ENCODE results near the gene CEP44.

Gene CEP44

GRCh38 chr4:174365018-174365587, 81.4 kb downstream of the CEP44 start:
- Histone ChIP-seq H4K20me1 (ENCODE audit: insufficient read depth, low read length) (no peaks in the 10 kb centered on the region), H3K9me3 (ENCODE audit: insufficient read depth, low read length, severe bottlenecking) (no peaks in the 10 kb centered on the region), H3K4me2 (ENCODE audit: insufficient read depth, low read length) (no peak overlapping the region), H2AFZ (ENCODE audit: low read depth, low read length) (no peak overlapping the region), H3K4me1 (ENCODE audit: insufficient read depth, low read length) (no peaks in the 10 kb centered on the region), H3K9ac (ENCODE audit: low read depth, low read length) (no peak overlapping the region), H3K79me2 (ENCODE audit: insufficient read depth, low read length) (no peaks in the 10 kb centered on the region), H3K36me3 (ENCODE audit: insufficient read depth, low read length) (no peaks in the 10 kb centered on the region), H3K27me3 (ENCODE audit: insufficient read depth, low read length, poor library complexity) (no peaks in the 10 kb centered on the region), H3K4me3 (ENCODE audit: low read depth in 1 of 2, low read length in 2 of 2) (no peak overlapping the region), H3K27ac (ENCODE audit: low read length) (no peak overlapping the region)
- ATAC-seq (ENCODE audit: insufficient read depth, low read depth) (no peak), DNase-seq (peak; percentile 13)
- TF ChIP-seq EZH2 (IDR thresholded peaks at IDR 0.05; ENCODE audit: borderline replicate concordance, low read depth, low read length, severe bottlenecking), result no peak
- TF ChIP-seq CTCF (IDR thresholded peaks at IDR 0.05; ENCODE audit: borderline replicate concordance, extremely low read depth, low read length, poor library complexity, severe bottlenecking), result peak; percentile 54

GRCh38 chr4:174369985-174370384, 86.3 kb downstream of the CEP44 start:
- H4K20me1 ChIP-seq (ENCODE audit: insufficient read depth, low read length), result no peaks in the 10 kb centered on the region
- no peaks in the 10 kb centered on the region for H3K9me3 ChIP-seq (ENCODE audit: insufficient read depth, low read length, severe bottlenecking)
- H3K36me3 ChIP-seq (ENCODE audit: insufficient read depth, low read length), result no peaks in the 10 kb centered on the region
- ATAC-seq (ENCODE audit: insufficient read depth, low read depth) (no peak), DNase-seq (no peak)
- no peak overlapping the region for H3K9ac ChIP-seq (ENCODE audit: low read depth, low read length)
- H2AFZ ChIP-seq (ENCODE audit: low read depth, low read length), result no peak overlapping the region
- no peak for TF ChIP-seq EZH2 (IDR thresholded peaks at IDR 0.05; ENCODE audit: borderline replicate concordance, low read depth, low read length, severe bottlenecking)
- TF ChIP-seq CTCF (IDR thresholded peaks at IDR 0.05; ENCODE audit: borderline replicate concordance, extremely low read depth, low read length, poor library complexity, severe bottlenecking), result no peak
- H3K27ac ChIP-seq (ENCODE audit: low read length), result no peak overlapping the region
- H3K27me3 ChIP-seq (ENCODE audit: insufficient read depth, low read length, poor library complexity), result no peaks in the 10 kb centered on the region
- no peak overlapping the region for H3K4me2 ChIP-seq (ENCODE audit: insufficient read depth, low read length)
- H3K4me1 ChIP-seq (ENCODE audit: insufficient read depth, low read length), result no peaks in the 10 kb centered on the region
- H3K4me3 ChIP-seq (ENCODE audit: low read depth in 1 of 2, low read length in 2 of 2), result no peak overlapping the region
- no peaks in the 10 kb centered on the region for H3K79me2 ChIP-seq (ENCODE audit: insufficient read depth, low read length)

- ATAC-seq (ENCODE audit: insufficient read depth, low read depth) (no peak), DNase-seq (no peak)
- Histone ChIP-seq H4K20me1 (ENCODE audit: insufficient read depth, low read length) (no peaks in the 10 kb centered on the region), H3K27me3 (ENCODE audit: insufficient read depth, low read length, poor library complexity) (no peaks in the 10 kb centered on the region), H3K79me2 (ENCODE audit: insufficient read depth, low read length) (no peaks in the 10 kb centered on the region), H3K27ac (ENCODE audit: low read length) (no peak overlapping the region), H3K9me3 (ENCODE audit: insufficient read depth, low read length, severe bottlenecking) (no peaks in the 10 kb centered on the region), H3K36me3 (ENCODE audit: insufficient read depth, low read length) (no peaks in the 10 kb centered on the region), H3K4me2 (ENCODE audit: insufficient read depth, low read length) (no peak overlapping the region), H3K4me3 (ENCODE audit: low read depth in 1 of 2, low read length in 2 of 2) (no peak overlapping the region), H3K4me1 (ENCODE audit: insufficient read depth, low read length) (no peaks in the 10 kb centered on the region), H2AFZ (ENCODE audit: low read depth, low read length) (no peak overlapping the region), H3K9ac (ENCODE audit: low read depth, low read length) (no peak overlapping the region)
- TF ChIP-seq CTCF (IDR thresholded peaks at IDR 0.05; ENCODE audit: borderline replicate concordance, extremely low read depth, low read length, poor library complexity, severe bottlenecking) (no peak), EZH2 (IDR thresholded peaks at IDR 0.05; ENCODE audit: borderline replicate concordance, low read depth, low read length, severe bottlenecking) (no peak)
Observed at GRCh38 chr4:174373821-174374220, 90.1 kb downstream of the CEP44 start.

- Histone ChIP-seq H3K27me3 (ENCODE audit: insufficient read depth, low read length, poor library complexity) (no peaks in the 10 kb centered on the region), H2AFZ (ENCODE audit: low read depth, low read length) (no peak overlapping the region), H3K9me3 (ENCODE audit: insufficient read depth, low read length, severe bottlenecking) (no peaks in the 10 kb centered on the region), H3K79me2 (ENCODE audit: insufficient read depth, low read length) (no peaks in the 10 kb centered on the region), H3K36me3 (ENCODE audit: insufficient read depth, low read length) (no peaks in the 10 kb centered on the region), H3K27ac (ENCODE audit: low read length) (no peak overlapping the region), H4K20me1 (ENCODE audit: insufficient read depth, low read length) (no peaks in the 10 kb centered on the region), H3K4me2 (ENCODE audit: insufficient read depth, low read length) (no peak overlapping the region), H3K9ac (ENCODE audit: low read depth, low read length) (no peak overlapping the region), H3K4me1 (ENCODE audit: insufficient read depth, low read length) (no peaks in the 10 kb centered on the region), H3K4me3 (ENCODE audit: low read depth in 1 of 2, low read length in 2 of 2) (no peak overlapping the region)
- no peak for TF ChIP-seq CTCF (IDR thresholded peaks at IDR 0.05; ENCODE audit: borderline replicate concordance, extremely low read depth, low read length, poor library complexity, severe bottlenecking)
- TF ChIP-seq EZH2 (IDR thresholded peaks at IDR 0.05; ENCODE audit: borderline replicate concordance, low read depth, low read length, severe bottlenecking), result no peak
- ATAC-seq (ENCODE audit: insufficient read depth, low read depth) (no peak), DNase-seq (no peak)
Observed at GRCh38 chr4:174375422-174375821, 91.7 kb downstream of the CEP44 start.

Measured in DND-41 (cell line).